Right ventricle myocardium inferior (tissue), 1 donor: ENCODE measurements around the gene SUSD6. TPM values are rescaled to one million over a fixed set of nuclear protein-coding genes. Genes with fewer than 3 reads are reported as not detected.
"Not testable (repeated sequence)": the region's sequence is repeated elsewhere in the genome, so short reads cannot be mapped to it uniquely, and the experiment has no call there.

Experiments used
- ATAC-seq: fragments of 200-7000 bp; cut with Tn5 transposase; one replicate; pipeline ENCODE4 v1.9.1; 2020; ENCODE audit warnings: mild to moderate bottlenecking, moderate library complexity
- DNase-seq: peaks from one replicate; pipeline ENCODE4 v3.0.0; 2021; ENCODE audit errors: missing footprints
- intact Hi-C: fragments of 100-400 bp; cut with DNase I; formaldehyde crosslinking; loops from one replicate; pipeline ENCODE4 v1.11.0; 2022
- total RNA-seq: library from RNA; stranded (reverse); fragmentation: NEBNext Ultra II Directional; extraction: Animal tissue kit (Norgen Biotek cat#: 25700); gene quantifications from one replicate; pipeline ENCODE4 v1.2.1, GENCODE V29; 2021
- donor health status: DM: no; HTN: yes; CAD: no; lungs with severe emphysema.

The SUSD6 gene
- total RNA-seq, 1 donor from 2014 or later = 22.4 TPM

GRCh38 chr14:69637503-69638031, 26.2 kb downstream of the SUSD6 start:
- no peak for DNase-seq
- intact Hi-C loops = no loop called here
- peak; percentile 46 for ATAC-seq

GRCh38 chr14:69640931-69641330, 29.5 kb downstream of the SUSD6 start:
- ATAC-seq (no peak), DNase-seq (no peak)
- intact Hi-C loops = no loop called here

- ATAC-seq, DNase-seq, intact Hi-C loops: not testable (repeated sequence)
Measured at GRCh38 chr14:69642212-69642793, 30.9 kb downstream of the SUSD6 start.

GRCh38 chr14:69643430-69644200, 32.2 kb downstream of the SUSD6 start:
- no peak for DNase-seq
- ATAC-seq = peak; percentile 56
- intact Hi-C loops = no loop called here

- ATAC-seq (no peak), DNase-seq (no peak)
- intact Hi-C loops = no loop called here
Measured at GRCh38 chr14:69644814-69645213, 33.4 kb downstream of the SUSD6 start.

- ATAC-seq = no peak
- no peak for DNase-seq
- intact Hi-C loops = no loop called here
Measured at GRCh38 chr14:69647213-69647612, 35.8 kb downstream of the SUSD6 start.

- intact Hi-C loops, DNase-seq, ATAC-seq: not testable (repeated sequence)
Measured at GRCh38 chr14:69647642-69648041, 36.2 kb downstream of the SUSD6 start.

- DNase-seq (no peak), ATAC-seq (peak; percentile 40)
- intact Hi-C loops = no loop called here
Measured at GRCh38 chr14:69648480-69649451, 37.4 kb downstream of the SUSD6 start.

- intact Hi-C loops = loop anchor here (5.0 kb wide), 1 partner anchor 39 kb away; the partner anchor contains the start of gene SUSD6
- ATAC-seq = no peak
Measured at GRCh38 chr14:69650948-69651369, 39.6 kb downstream of the SUSD6 start.

GRCh38 chr14:69651664-69652063, 40.3 kb downstream of the SUSD6 start:
- intact Hi-C loops = loop anchor here (5.0 kb wide), 1 partner anchor 39 kb away; the partner anchor contains the start of gene SUSD6
- ATAC-seq (no peak), DNase-seq (no peak)

More at GRCh38 chr14:69650948-69651369, 39.6 kb downstream of the SUSD6 start:
- DNase-seq = no peak

- ATAC-seq = peak; percentile 42
- intact Hi-C loops = loop anchor here (5.0 kb wide), 1 partner anchor 41 kb away; the partner anchor contains the start of gene SUSD6
- no peak for DNase-seq
Measured at GRCh38 chr14:69652942-69653684, 41.7 kb downstream of the SUSD6 start.

GRCh38 chr14:69654116-69654515, 42.7 kb downstream of the SUSD6 start:
- DNase-seq (no peak), ATAC-seq (no peak)
- intact Hi-C loops = loop anchor here (5.0 kb wide), 1 partner anchor 42 kb away; the partner anchor contains the start of gene SUSD6

GRCh38 chr14:69657950-69658355, 46.6 kb downstream of the SUSD6 start:
- DNase-seq (no peak), ATAC-seq (peak; percentile 29)
- intact Hi-C loops = no loop called here

- DNase-seq (no peak), ATAC-seq (no peak)
- intact Hi-C loops = no loop called here
Measured at GRCh38 chr14:69658664-69659261, 47.4 kb downstream of the SUSD6 start.

GRCh38 chr14:69660344-69661193, 49.2 kb downstream of the SUSD6 start:
- intact Hi-C loops = loop anchor here (10.0 kb wide), 1 partner anchor 54 kb away; no protein-coding TSS in a partner anchor

GRCh38 chr14:69661194-69661537, 49.8 kb downstream of the SUSD6 start:
- no peak for DNase-seq
- no peak for ATAC-seq
- intact Hi-C loops = loop anchor here (10.0 kb wide), 1 partner anchor 54 kb away; no protein-coding TSS in a partner anchor

More at GRCh38 chr14:69660344-69661193, 49.2 kb downstream of the SUSD6 start:
- no peak for DNase-seq
- no peak for ATAC-seq
